Islet of Langerhans (tissue), 1 donor: ENCODE data around the gene ACIN1.

Experiments
- FAIRE-seq: peaks from one replicate; lab custom pipeline; 2011; peaks lifted over from hg19 to GRCh38; lab: Jason Lieb, UNC

The ACIN1 gene

DNA sequence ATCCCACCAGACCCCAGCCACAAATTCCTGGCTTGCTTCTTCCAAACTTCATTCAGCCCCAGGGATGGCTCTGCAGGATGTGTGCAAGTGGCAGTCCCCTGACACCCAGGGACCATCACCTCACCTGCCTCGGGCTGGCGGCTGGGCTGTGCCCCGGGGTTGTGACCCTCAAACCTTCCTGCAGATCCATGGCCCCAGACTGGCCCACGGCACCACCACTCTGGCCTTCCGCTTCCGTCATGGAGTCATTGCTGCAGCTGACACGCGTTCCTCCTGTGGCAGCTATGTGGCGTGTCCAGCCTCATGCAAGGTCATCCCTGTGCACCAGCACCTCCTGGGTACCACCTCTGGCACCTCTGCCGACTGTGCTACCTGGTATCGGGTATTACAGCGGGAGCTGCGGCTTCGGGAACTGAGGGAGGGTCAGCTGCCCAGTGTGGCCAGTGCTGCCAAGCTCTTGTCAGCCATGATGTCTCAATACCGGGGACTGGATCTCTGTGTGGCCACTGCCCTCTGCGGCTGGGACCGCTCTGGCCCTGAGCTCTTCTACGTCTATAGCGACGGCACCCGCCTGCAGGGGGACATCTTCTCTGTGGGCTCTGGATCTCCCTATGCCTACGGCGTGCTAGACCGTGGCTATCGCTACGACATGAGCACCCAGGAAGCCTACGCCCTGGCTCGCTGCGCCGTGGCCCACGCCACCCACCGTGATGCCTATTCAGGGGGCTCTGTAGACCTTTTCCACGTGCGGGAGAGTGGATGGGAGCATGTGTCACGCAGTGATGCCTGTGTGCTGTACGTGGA lies 52.6 kb downstream of the ACIN1 start, which contains the start of gene PSMB11:
Gene PSMB11 (plus strand): TSS at position 51 of the 804 bp plus-strand sequence. CDS start 14 bp downstream, at position 65.
- FAIRE-seq = no peak

DNA sequence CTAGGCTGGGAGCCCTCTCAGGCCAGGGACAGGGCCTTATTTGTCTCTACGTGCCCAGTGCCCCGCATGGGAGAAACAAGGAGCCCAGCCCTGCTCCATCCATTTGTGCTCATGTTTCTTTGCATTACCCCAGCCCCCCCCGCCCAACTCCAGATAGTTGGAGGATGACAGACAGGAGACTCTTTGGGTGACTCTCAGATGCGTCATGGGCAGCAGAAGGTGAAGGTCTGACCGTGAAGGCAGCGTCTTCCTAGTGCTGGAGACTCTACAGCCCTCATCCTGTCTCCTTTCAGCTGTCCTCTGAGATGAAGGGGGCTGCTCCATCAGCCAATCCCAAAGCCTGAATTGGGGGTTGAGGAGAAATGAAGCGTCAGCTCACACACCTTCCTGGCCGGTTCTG lies 53.2 kb downstream of the ACIN1 start:
- no peak for FAIRE-seq

DNA sequence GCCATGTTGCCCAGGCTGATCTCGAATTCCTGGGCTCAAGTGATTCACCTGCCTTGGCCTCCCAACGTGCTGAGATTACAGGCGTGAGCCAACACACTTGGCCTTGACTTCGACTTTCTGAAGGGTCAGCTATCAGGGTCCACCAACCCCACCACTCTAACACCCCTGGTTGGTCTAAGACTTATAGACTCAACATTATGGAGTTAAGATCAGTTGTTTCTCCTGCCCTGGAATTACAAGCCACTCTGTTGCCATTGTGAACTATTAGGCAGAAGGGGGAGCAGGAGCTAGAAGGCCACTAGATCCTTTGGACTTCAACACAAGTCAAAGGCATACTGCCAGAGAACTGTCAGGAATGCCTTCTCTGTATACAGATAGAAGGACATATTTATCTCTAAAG lies 54.8 kb downstream of the ACIN1 start:
- no peak for FAIRE-seq

DNA sequence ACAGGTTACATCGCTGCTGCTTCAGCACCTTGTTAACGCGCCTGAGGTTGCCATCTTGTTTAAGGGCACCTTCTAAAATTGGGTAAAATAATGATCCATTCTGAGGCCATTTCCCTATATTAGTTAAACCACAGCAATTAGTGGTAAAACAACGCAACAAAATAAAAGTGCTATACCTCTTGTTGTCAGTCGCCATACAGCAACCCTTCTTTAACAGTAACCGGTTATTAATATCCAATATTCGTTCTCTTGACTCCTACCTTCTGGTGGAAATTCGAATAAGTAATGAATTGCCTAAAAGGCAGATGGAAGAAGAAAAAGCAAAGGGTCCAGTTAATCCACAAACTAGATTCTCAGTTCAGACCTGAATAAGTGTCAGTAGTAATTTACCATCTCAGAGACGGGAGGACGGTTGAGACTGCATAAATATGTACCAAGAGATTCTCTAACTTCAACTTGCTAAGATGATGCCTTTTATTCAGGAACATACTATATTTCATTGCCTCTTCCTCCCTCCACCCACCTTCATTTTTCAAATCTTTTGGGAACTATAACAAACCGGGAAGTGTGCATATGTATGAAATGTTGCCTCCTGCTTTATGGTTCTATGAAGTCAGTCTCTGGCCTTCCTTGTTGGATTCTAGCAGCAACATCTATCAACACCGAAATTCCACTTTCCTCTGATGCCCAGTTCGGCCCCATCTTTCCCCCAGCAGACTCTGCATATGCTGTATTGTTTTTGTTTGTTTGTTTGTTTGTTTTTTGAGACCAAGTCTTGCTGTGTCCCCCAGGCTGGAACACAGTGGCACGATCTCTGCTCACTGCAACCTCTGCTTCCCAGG lies 59.4 kb downstream of the ACIN1 start:
- no peak for FAIRE-seq

DNA sequence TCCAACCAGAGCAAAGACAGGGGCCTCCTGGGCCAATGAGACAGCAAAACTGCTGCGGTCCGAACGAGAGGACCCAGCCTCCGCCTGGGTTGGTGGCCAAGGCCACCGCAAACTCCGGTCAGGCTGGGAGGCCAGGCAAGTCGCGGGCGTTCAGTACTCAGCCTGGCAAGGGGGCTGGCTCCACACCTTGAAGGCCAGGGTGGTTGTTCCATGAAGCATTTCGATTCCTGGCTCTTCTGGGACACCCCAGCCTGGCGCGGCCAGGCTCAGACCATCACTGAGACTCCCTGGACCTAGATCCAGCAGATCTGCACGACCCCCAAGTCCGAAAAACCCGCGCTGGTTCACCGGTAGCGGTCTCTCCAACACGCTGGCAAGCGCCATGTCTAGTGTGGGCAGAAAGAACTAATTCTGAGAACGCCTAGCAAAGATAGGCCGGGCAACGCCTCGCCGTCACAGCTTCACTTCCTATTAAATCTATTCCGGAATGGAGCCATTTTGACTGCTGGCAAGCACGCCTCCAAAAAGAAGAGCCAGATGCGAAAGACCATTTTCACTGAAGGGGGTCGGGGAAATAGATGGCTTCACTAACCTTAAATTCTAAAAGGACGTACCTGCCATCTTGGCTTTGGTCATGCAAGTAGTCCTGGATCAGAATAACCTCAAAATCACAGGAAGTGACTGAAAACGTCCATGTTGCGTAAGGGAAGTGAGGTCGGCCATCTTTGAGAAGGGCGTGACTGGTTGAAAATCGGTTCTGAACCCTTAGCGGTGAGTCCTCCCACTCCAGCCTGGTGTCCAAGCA lies 60.2 kb downstream of the ACIN1 start, which contains the start of gene PSMB5:
Gene PSMB5 (minus strand): TSS at position 403 of the 805 bp plus-strand sequence. CDS start 19 bp downstream, at position 384.
- FAIRE-seq = peak; percentile 78

DNA sequence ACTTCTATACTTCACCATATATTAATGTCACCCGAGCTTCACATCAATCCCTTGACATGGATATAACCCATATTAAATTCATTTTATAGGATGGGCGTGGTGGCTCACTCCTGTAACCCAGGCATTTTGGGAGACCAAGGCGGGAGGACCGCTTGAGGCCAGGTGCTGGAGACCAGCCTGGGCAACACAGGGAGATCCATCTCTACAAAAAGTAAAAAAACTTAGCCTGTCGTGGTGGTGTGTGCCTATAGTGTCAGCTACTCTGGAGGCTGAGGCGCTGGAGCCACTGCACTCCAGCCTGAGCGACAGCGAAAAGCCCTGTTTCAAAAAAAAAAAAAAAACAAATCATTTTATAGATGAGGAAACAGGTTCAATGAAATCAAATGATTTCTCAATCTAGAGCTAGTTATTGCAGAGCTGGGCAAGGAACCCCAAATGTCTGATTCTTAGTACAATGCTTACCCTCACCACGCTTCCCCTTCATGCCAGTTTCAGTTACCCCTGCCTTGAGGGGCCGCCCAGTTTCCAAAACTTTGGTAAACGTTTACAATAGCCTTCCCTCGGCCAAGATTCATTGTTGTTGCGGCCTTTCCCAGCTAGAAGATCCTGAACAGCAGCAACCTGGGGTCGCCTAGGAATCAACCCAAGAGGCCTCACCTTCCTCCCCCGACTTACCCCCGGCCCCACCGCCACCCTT lies 61.0 kb downstream of the ACIN1 start:
- no peak for FAIRE-seq

DNA sequence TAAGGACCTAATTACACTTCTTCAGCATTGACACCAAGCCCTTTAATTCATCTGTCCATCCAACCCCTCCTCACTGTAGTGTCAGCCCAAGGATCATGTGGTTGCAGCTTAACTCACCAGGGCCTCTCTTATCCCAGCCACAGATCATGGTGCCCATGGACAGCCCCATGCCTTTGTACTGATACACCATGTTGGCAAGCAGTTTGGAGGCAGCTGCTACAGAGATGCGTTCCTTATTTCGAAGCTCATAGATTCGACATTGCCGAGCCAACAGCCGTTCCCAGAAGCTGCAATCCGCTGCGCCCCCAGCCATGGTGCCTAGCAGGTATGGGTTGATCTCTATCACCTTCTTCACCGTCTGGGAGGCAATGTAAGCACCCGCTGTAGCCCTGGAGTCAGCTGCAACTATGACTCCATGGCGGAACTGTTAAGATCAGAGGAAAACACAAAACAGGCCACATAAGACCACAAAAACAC lies 61.6 kb downstream of the ACIN1 start:
- no peak for FAIRE-seq

DNA sequence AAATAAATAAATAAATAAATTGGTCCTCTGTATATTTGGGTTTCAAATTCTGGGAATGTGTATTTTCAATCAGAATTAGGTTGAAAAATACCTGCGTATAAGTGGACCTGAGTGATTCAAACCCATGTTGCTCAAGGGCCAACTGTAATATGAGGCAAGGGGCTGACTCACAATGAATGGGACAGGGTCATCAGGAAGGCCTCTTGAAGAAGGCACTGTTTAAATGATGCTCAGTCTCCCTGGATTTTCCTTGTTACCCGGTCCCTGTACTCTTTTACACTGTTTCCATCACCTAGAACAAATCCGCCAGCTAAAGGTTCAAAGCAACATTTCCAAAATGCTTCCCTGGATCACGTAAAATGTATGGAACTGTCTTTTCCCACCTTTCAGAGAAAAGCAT lies 64.0 kb downstream of the ACIN1 start:
- no peak for FAIRE-seq

DNA sequence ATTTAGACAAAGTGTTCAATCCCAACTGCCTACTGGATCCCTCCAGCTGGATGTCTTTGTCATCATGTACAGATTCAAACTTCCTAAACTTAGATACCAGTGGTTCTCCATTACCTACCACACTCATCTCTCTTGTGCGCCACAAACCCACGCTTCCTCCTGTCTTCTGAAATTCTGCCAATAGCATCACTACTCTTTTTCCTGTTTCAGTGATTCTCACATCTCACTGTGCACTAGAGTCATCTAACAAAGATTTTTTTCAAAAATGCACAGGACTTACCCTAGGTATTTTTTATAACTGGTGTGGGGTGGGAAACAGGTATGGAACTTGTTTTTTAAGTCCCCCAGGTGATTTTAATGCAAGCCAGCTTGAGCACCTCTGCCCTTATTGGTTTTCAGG lies 66.1 kb downstream of the ACIN1 start:
- no peak for FAIRE-seq

DNA sequence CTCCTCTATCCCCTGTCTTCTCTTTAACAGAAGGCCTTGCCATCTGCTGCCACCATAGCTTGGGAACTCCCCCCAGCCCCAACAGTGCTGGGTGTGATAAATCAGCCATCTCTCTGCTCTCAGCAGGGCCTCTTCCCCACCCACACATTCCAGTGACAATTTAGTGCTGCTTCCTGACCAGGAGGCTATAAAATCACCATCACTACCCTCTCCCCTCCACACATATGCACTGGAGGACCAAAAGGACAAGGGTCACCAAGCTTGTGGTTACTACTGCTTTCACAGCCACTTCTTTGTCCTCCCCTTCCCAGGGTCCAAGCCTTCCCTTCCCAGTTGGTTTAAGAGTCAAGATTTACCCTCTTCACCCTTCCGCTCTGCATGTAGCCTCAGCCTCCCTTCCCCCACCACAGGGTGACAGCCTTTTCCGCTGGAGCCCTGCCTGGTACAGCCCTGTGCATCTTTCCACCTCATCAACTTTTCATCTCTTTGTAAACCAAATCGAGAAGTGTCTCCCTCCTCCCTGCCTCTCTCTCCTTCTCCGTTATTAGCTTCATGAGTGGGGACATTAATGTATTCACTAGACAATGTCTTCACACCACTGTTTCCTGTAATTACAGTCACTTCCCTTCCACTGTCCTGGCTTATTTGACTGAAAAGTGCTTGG lies 69.7 kb downstream of the ACIN1 start:
- no peak for FAIRE-seq

DNA sequence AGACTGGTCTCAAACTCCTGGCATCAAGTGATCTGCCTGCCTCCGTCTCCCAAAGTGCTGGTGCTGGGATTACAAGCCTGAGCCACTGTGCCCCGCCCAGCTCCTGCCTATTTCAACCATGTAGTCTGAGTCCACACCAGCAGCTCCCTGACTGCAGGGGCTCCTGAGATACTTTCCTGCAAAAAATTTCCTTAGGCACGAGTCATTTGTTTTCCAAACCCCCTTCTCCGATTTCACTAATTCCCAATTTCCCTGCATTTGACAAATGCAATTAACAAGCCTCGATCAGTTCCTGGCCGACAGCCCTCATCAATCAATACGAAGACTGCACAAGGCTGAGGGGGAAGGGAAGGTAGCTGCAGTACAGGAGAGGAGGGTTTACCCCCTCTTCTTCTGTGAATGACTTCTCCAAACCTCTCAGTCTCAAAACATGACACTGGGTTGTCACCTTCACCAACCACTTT lies 70.3 kb downstream of the ACIN1 start:
- FAIRE-seq = no peak

DNA sequence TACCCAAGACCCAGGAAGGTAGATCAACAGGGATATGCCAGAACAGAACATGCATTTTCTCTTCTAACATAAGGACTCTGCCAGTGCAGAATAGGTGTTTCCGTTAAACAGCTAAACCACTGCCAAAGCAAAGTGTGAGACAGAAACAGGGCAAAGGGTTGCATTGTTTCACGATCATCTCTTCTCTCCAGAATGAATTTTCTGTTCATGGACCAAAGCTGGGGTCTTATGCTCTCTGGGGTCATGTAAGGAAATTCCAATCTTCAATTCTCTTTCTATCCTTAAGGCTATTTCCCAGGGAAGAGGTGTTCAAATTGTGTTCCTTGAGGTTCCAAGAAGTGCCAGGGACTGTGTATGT lies 71.2 kb downstream of the ACIN1 start:
- no peak for FAIRE-seq

DNA sequence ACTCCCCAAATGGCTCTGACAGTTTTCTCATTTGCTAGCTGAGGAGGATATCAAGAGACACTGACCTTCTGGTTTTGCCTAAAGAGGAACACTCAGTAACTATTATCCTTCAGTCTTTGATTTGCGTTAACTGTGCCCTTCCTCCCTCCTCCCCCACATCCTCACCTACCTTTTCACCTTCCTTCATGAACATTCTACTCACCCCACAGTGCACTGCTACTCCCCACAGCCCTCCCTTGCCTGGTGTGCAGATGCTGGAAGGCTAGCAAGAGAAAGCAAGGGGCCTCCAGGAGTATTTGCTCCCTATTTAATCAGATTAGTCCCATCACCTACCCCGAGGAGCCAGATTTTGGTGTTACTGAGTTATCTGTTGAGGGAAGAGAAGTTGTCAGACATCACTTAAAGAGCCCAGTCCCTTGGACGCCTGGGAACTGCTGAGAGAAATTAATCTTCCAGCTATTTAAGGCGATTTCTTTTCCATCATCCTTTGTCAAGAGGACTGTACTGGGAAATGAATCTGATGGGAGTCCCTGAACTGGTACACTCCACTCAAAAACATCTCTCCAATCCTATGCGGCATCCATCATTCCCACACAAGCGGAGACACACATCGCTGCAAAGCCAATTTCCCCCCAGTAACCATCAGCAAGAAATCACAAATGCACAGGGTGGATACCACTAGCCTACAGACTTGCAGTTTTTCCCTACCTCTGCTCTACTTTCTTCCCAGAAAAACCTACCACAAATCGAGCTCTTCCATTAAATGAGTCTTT lies 71.7 kb downstream of the ACIN1 start:
- FAIRE-seq = no peak

DNA sequence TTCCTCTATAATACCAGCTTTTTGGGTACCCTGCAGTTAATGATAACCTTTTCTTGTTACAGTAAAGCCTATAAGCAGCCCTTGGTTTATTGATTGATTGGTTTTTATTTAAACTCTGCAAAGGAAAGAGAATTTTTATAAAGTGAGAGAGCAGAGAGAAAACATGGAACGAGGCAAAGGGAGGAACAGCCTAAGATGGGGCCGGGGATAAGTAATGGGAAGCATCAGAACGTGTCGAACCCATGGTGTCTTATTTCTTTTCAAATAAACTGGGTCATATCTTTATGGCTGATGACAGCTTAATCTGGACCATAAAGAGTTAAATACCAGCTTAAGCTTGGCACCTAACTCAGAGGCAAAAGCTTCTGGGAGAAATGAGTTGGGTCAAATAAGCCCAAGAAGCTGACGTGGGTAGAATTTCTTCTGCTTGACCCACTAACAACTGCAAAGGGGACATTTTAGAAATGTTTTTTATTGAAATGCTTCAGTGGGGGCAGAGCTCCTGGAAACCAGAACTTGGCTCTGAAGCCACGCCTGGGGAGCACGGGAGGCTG lies 73.0 kb downstream of the ACIN1 start:
- no peak for FAIRE-seq

DNA sequence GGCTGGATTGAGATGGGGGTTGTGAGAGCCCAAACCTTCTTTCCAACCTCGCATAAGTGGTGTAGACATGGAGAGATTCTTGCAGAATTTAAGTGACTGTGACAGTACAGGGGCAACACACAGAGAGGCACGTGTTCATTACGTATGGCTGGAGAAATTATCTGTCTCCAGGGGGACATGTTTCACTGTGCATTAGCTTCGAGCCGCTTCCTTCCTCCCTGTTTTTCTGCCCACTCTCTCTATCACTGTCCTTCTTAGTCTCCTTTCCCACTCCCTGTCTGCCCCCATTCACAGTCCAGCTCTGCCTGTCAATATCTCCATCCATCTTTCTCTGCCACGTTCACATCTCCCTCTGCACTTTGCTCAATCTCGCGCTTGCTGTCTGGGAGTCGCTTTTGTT lies 73.5 kb downstream of the ACIN1 start:
- no peak for FAIRE-seq

DNA sequence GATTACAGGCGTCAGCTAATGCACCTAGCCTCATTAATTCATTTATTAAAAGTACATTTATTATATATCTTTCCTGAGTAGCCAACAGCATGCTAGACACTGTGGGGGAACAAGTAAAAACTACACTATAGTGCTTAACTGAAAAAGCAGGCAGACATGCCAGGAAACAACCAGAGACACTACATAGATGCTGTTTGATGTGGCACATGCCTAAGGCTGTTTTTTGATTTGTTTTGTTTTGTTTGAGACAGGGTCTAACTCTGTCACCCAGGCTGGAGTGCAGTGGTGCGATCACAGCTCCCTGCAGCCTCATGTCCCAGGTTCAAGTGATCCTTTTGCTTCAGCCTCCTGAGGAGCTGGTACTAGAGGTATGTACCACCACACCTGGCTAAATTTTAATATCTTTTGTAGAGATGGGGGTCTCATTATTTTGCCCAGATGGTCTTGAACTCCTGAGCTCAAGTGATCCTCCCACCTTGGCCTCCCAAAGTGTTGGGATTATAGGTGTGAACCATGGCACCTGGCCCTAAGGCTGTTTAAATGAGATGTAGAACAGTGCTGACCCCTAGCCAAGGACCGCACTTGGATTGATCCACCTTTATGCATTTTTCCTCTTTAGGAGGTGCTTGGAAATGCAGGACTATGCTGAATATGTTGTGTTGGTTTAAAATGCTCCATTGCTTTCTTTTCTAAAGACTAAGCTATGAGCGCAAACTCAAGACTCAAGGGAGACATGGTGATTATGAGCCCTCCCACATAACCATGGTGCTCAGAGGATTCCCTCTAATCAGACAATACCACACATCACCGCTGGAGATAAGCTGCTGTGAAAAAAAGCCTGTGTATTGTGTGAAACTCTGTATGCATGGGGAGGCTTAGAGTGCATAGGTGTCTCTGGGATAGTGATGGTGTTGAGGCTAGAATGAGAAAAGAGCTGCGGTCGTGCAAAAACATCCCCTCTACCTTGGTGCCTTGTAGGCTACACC lies 74.5 kb downstream of the ACIN1 start:
- no peak for FAIRE-seq

DNA sequence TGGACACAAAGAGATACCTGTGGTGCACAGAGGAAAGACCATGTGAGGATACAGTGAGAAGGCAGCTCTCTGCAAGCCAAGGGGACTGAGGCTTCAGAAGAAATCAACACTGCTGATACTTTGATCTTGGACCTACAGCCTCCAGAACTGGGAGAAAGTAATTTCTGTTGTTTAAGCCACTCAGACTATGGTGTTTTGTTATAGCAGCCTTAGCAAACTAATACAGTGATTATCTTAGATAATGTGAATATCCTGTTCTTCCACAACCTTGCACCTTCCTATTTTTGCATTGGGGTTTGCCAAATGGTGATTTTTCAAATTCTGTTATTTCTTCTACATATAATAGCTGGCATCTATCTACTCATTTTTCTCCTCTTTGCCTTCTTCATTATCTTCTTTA lies 76.8 kb downstream of the ACIN1 start:
- no peak for FAIRE-seq

DNA sequence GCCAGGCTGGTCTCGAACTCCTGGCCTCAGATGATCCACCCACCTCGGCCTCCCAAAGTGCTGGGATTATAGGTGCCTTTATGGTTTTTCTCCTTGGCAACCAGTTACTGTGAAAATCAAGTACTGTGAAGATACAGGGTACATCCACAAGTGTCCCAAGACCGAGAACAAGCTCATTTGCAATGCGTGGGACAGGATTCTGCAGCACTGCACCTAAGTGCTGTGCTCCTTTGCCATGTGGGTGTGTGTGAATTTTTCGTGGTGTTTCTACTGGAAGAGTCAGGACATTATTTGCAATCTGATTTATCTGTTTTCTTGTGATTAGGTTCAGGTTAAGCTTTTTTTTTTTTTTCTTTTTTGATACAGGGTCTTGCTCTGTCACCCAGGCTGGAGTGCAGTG lies 77.8 kb downstream of the ACIN1 start:
- FAIRE-seq = no peak

DNA sequence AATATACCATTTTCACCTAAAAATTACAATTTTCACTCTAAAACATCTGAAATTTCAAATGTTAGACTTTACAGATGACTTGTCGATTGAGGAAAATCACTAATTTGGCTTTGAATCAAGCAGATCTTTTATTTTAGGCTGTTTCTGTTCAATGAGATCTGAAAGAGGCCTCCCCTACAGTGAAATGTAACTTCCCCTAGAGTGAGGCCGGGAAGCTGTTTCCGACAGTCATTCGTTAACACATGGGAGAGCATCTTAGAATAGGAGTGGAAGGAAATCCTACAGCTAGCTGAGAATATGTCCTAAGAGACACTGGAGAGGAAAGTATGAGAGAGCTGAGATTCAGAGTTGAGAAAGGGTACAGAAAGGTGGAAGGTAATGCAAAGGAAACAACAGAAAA lies 79.3 kb downstream of the ACIN1 start:
- FAIRE-seq = no peak
